ENCODE data around the gene SORCS2.

The SORCS2 gene

DNA sequence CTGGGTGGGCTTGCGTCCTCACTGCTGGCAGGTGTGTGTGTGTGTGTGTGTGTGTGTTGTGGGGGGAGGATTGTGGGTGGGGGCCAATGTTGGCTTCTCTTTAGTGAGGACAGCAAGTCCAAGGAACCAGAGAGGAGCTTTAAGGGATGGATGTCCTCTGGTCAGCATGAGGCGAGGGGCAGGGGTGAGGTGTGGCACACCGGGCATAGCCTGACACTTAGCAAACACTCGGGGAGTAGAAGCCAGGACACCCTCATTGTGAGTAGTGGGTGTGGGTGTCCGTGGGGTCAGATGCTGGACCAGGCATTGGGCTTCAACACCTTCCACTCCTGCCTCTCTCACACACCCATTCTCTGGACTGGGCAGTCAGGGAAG, 2.8 kb downstream of the SORCS2 start:
- TF ChIP-seq, protein P1, sequence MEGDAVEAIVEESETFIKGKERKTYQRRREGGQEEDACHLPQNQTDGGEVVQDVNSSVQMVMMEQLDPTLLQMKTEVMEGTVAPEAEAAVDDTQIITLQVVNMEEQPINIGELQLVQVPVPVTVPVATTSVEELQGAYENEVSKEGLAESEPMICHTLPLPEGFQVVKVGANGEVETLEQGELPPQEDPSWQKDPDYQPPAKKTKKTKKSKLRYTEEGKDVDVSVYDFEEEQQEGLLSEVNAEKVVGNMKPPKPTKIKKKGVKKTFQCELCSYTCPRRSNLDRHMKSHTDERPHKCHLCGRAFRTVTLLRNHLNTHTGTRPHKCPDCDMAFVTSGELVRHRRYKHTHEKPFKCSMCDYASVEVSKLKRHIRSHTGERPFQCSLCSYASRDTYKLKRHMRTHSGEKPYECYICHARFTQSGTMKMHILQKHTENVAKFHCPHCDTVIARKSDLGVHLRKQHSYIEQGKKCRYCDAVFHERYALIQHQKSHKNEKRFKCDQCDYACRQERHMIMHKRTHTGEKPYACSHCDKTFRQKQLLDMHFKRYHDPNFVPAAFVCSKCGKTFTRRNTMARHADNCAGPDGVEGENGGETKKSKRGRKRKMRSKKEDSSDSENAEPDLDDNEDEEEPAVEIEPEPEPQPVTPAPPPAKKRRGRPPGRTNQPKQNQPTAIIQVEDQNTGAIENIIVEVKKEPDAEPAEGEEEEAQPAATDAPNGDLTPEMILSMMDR (IDR thresholded peaks at IDR 0.05; ENCODE audit: insufficient read depth, low read length, poor library complexity, severe bottlenecking), result no peak
- H3K4me3 ChIP-seq (replicated peaks; ENCODE audit: low read depth, low read length), result no peak overlapping the region
- H3K27me3 ChIP-seq (replicated peaks; ENCODE audit: control insufficient read depth, insufficient read depth, low read length), result no peaks in the 10 kb centered on the region; the same call in 1 of the 2 replicates
- no peak for DNase-seq (ENCODE audit: extremely low read depth, insufficient read length)
- H3K36me3 ChIP-seq (ENCODE audit: control insufficient read depth, insufficient read depth, low read length), result no peaks in the 10 kb centered on the region

GRCh38 chr4:7195546-7196287, 3.4 kb downstream of the SORCS2 start:
- DNase-seq (ENCODE audit: extremely low read depth, insufficient read length), result no peak
- no peaks in the 10 kb centered on the region; the same call in 1 of the 2 replicates for H3K27me3 ChIP-seq (replicated peaks; ENCODE audit: control insufficient read depth, insufficient read depth, low read length)
- no peak overlapping the region for H3K4me3 ChIP-seq (replicated peaks; ENCODE audit: low read depth, low read length)
- TF ChIP-seq, protein P1 (IDR thresholded peaks at IDR 0.05; ENCODE audit: insufficient read depth, low read length, poor library complexity, severe bottlenecking), result no peak
- no peaks in the 10 kb centered on the region for H3K36me3 ChIP-seq (ENCODE audit: control insufficient read depth, insufficient read depth, low read length)

DNA sequence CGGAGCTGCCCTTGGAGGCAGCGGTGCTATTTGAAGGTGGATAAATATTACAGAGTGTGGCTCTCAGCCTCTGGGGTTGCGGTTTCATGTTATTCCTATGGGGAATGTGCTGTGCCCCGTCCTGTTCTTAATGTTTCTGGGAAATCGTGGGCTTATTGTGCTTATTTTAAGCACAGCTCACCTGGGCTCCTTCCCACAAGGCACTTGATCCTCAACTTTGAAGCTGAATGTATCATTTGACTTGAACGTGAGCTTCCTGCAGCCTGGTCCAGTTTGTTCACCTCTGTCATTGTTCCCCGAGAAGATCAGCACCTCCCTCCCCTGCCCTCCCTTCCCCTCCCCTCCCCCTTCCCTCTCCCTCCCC, 3.9 kb downstream of the SORCS2 start:
- TF ChIP-seq, protein P1 (IDR thresholded peaks at IDR 0.05; ENCODE audit: insufficient read depth, low read length, poor library complexity, severe bottlenecking), result no peak
- Histone ChIP-seq H3K36me3 (ENCODE audit: control insufficient read depth, insufficient read depth, low read length) (no peaks in the 10 kb centered on the region), H3K27me3 (replicated peaks; ENCODE audit: control insufficient read depth, insufficient read depth, low read length) (no peaks in the 10 kb centered on the region; the same call in 1 of the 2 replicates), H3K4me3 (replicated peaks; ENCODE audit: low read depth, low read length) (no peak overlapping the region)
- no peak for DNase-seq (ENCODE audit: extremely low read depth, insufficient read length)

DNA sequence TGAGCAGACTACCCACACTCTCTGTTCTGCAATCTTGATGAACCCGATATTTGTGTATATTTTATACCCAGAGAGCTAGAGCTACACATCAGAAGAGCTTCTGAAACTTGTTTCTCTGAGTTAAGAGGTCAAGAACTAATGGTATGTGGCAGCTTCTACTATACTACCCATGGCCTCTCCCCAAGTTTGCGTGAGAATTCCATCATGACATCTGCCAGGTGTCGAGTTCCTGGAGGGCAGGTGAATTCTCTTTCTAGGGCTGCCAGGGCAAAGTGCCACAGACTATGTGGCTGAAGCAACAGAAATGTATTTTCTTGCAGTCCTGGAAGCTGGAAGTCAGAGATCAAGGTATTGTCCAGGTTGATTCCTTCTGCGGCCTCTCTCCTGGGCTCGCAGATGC, 4.4 kb downstream of the SORCS2 start:
- TF ChIP-seq, protein P1 (IDR thresholded peaks at IDR 0.05; ENCODE audit: insufficient read depth, low read length, poor library complexity, severe bottlenecking), result no peak
- no peak for DNase-seq (ENCODE audit: extremely low read depth, insufficient read length)
- Histone ChIP-seq H3K4me3 (replicated peaks; ENCODE audit: low read depth, low read length) (no peak overlapping the region), H3K36me3 (ENCODE audit: control insufficient read depth, insufficient read depth, low read length) (no peaks in the 10 kb centered on the region), H3K27me3 (replicated peaks; ENCODE audit: control insufficient read depth, insufficient read depth, low read length) (peaks cover 2% of the 10 kb centered on the region; the same call in 1 of the 2 replicates)

DNA sequence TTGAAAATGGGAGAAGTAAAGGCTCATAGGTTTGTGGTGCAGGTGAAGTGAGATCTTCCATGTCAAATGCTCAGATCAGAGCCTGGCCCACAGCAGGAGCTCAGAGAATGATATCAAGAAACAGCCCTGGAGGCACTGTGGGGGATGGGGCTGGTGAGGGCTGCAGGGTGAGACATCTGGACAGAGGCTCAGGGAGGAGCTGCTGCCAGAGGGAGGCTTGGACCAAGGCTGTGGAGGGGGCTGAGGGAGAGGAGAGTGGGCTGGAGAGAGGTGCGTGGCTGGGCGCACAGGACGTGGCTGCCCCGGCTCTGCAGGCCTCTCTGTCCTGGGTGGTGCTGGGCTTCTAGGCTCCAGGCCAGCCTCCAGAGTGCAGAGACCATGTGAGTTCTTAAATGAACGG, 5.6 kb downstream of the SORCS2 start:
- TF ChIP-seq, protein P1 (IDR thresholded peaks at IDR 0.05; ENCODE audit: insufficient read depth, low read length, poor library complexity, severe bottlenecking), result no peak

More for the DNA sequence above, 5.6 kb downstream of the SORCS2 start:
- peaks cover 4% of the 10 kb centered on the region; the same call in 1 of the 2 replicates for H3K27me3 ChIP-seq (replicated peaks; ENCODE audit: control insufficient read depth, insufficient read depth, low read length)
- H3K4me3 ChIP-seq (replicated peaks; ENCODE audit: low read depth, low read length), result no peak overlapping the region
- no peaks in the 10 kb centered on the region for H3K36me3 ChIP-seq (ENCODE audit: control insufficient read depth, insufficient read depth, low read length)
- DNase-seq (ENCODE audit: extremely low read depth, insufficient read length), result no peak

All from GM06990 (cell line).